ENCODE results near the gene TTC19. TPM values are rescaled to one million over a fixed set of nuclear protein-coding genes. Genes with fewer than 3 reads are reported as not detected.
A peak's percentile ranks its signal among the peaks of the same experiment; 100 is the strongest.

The TTC19 gene
- total RNA-seq, 1 donor from 2014 or later, result 21.9 TPM

DNA sequence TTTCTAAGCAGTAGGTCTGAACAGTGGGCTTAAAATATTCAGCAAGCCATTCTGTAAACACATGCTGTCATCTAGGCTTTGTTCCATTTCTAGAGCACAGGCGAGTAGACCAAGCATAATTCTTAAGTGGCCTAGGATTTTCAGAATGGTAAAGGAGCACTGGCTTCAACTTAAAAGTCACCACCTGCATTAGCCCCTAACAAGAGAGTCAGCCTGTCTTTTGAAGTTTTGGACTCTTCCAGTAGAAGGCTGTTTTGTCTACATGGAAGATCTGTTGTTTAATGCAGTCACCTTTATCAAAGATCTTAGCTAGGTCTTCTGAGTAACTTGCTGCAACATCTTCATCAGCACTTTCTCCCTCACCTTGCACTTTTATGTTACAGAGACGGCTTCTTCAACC, 36.6 kb downstream of the TTC19 start:
- Histone ChIP-seq H3K9ac (ENCODE audit: low read length) (no peak overlapping the region), H3K9me3 (ENCODE audit: insufficient read depth, low read depth, low read length) (no peaks in the 10 kb centered on the region), H2AFZ (ENCODE audit: low read depth, low read length) (no peak overlapping the region), H3K4me1 (ENCODE audit: insufficient read depth, low read length) (peaks cover 27% of the 10 kb centered on the region), H3K27me3 (ENCODE audit: insufficient read depth, low read length) (no peaks in the 10 kb centered on the region), H3K4me2 (ENCODE audit: low read length) (no peak overlapping the region), H3K36me3 (ENCODE audit: insufficient read depth, low read length) (peaks cover 55% of the 10 kb centered on the region), H4K20me1 (ENCODE audit: insufficient read depth, low read length) (no peaks in the 10 kb centered on the region), H3K79me2 (ENCODE audit: insufficient read depth, low read length) (peaks cover 5% of the 10 kb centered on the region), H3K4me3 (ENCODE audit: insufficient read depth, low read depth, low read length) (no peak overlapping the region), H3K27ac (ENCODE audit: low read depth, low read length) (no peak overlapping the region)
- Mint-ChIP-seq H3K27ac (ENCODE audit: unreplicated experiment) (no peak overlapping the region), H3K4me3 (ENCODE audit: unreplicated experiment) (no peak overlapping the region), H3K27me3 (ENCODE audit: low read depth, unreplicated experiment) (no peaks in the 10 kb centered on the region), H3K4me1 (ENCODE audit: low read depth, unreplicated experiment) (peaks cover 21% of the 10 kb centered on the region), H3K36me3 (ENCODE audit: low read depth, unreplicated experiment) (peaks cover 44% of the 10 kb centered on the region), H3K9me3 (ENCODE audit: unreplicated experiment) (peaks cover 4% of the 10 kb centered on the region)
- DNase-seq (ENCODE audit: low read depth), result no peak
- no peak for TF ChIP-seq EZH2 (IDR thresholded peaks at IDR 0.05; ENCODE audit: insufficient read depth, low read length)
- TF ChIP-seq, protein P1, sequence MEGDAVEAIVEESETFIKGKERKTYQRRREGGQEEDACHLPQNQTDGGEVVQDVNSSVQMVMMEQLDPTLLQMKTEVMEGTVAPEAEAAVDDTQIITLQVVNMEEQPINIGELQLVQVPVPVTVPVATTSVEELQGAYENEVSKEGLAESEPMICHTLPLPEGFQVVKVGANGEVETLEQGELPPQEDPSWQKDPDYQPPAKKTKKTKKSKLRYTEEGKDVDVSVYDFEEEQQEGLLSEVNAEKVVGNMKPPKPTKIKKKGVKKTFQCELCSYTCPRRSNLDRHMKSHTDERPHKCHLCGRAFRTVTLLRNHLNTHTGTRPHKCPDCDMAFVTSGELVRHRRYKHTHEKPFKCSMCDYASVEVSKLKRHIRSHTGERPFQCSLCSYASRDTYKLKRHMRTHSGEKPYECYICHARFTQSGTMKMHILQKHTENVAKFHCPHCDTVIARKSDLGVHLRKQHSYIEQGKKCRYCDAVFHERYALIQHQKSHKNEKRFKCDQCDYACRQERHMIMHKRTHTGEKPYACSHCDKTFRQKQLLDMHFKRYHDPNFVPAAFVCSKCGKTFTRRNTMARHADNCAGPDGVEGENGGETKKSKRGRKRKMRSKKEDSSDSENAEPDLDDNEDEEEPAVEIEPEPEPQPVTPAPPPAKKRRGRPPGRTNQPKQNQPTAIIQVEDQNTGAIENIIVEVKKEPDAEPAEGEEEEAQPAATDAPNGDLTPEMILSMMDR (IDR thresholded peaks at IDR 0.05; ENCODE audit: insufficient read depth, low read depth, low read length), result no peak
- FAIRE-seq, result no peak

DNA sequence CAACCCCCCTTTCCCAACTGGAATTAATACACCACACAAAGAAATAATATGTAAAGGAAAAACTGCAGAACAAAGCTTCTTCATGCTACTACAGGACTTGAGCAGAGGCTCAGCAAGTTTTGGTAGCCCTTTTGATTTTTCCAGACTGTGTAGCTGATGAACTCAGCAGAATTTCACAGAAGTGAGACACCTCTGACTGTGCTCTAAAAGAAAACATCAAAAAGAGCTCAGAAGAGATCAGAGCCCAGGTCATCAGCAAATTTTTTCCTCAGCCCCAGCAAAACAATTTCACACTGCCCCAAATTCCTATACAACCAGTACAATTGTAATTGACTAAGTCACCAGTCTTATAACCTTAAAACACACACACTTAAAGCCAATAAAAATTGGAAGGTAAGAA, 38.0 kb downstream of the TTC19 start:
- H3K4me3 ChIP-seq (ENCODE audit: insufficient read depth, low read depth, low read length), result no peak overlapping the region
- H3K4me1 ChIP-seq (ENCODE audit: insufficient read depth, low read length), result peaks cover 27% of the 10 kb centered on the region
- H3K9ac ChIP-seq (ENCODE audit: low read length), result peak overlapping the region; percentile 39
- Mint-ChIP-seq H3K4me1 (ENCODE audit: low read depth, unreplicated experiment) (peaks cover 21% of the 10 kb centered on the region), H3K9me3 (ENCODE audit: unreplicated experiment) (peaks cover 4% of the 10 kb centered on the region), H3K4me3 (ENCODE audit: unreplicated experiment) (no peak overlapping the region), H3K27ac (ENCODE audit: unreplicated experiment) (peak overlapping the region; percentile 73), H3K36me3 (ENCODE audit: low read depth, unreplicated experiment) (peaks cover 40% of the 10 kb centered on the region), H3K27me3 (ENCODE audit: low read depth, unreplicated experiment) (no peaks in the 10 kb centered on the region)
- peaks cover 7% of the 10 kb centered on the region for H3K79me2 ChIP-seq (ENCODE audit: insufficient read depth, low read length)
- FAIRE-seq (no peak), DNase-seq (ENCODE audit: low read depth) (peak; percentile 32)
- TF ChIP-seq, protein P1 (IDR thresholded peaks at IDR 0.05; ENCODE audit: insufficient read depth, low read depth, low read length), result no peak
- no peak for TF ChIP-seq EZH2 (IDR thresholded peaks at IDR 0.05; ENCODE audit: insufficient read depth, low read length)
- H3K4me2 ChIP-seq (ENCODE audit: low read length), result peak overlapping the region; percentile 37
- peaks cover 45% of the 10 kb centered on the region for H3K36me3 ChIP-seq (ENCODE audit: insufficient read depth, low read length)
- H3K9me3 ChIP-seq (ENCODE audit: insufficient read depth, low read depth, low read length), result no peaks in the 10 kb centered on the region
- no peak overlapping the region for H2AFZ ChIP-seq (ENCODE audit: low read depth, low read length)
- H3K27me3 ChIP-seq (ENCODE audit: insufficient read depth, low read length), result no peaks in the 10 kb centered on the region
- H3K27ac ChIP-seq (ENCODE audit: low read depth, low read length), result peak overlapping the region; percentile 39
- no peaks in the 10 kb centered on the region for H4K20me1 ChIP-seq (ENCODE audit: insufficient read depth, low read length)

DNA sequence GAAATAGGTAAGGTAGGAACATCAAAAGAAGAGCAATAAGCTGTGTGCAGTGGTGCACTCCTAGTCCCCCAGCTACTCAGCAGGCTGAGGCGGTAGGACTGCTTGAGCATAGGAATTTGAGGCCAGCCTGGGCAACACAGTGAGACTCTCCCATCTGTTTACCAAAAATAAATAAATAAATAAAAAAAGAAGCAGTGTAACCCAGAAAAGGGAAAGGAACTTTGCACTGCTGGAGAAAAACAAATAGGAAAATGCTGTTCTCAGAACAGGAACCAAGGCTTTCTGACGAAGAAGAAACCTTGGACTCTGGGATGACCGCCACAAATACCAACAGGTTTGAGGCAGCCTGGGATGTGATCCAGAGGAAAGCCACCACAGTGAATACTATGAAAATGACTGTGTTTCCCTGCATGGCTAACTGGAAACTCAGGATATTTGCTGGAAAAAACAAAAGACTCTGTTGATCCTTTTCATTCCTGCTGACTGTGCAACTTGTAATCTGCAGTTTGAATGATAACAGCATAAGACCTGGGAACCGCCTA, 41.2 kb downstream of the TTC19 start:
- H3K27me3 Mint-ChIP-seq (ENCODE audit: low read depth, unreplicated experiment), result no peaks in the 10 kb centered on the region
- no peak overlapping the region for H3K4me3 Mint-ChIP-seq (ENCODE audit: unreplicated experiment)
- Histone ChIP-seq H3K9me3 (ENCODE audit: insufficient read depth, low read depth, low read length) (no peaks in the 10 kb centered on the region), H3K36me3 (ENCODE audit: insufficient read depth, low read length) (peaks cover 38% of the 10 kb centered on the region), H3K79me2 (ENCODE audit: insufficient read depth, low read length) (peaks cover 15% of the 10 kb centered on the region), H3K4me2 (ENCODE audit: low read length) (peak overlapping the region; percentile 36), H3K9ac (ENCODE audit: low read length) (no peak overlapping the region), H4K20me1 (ENCODE audit: insufficient read depth, low read length) (no peaks in the 10 kb centered on the region), H3K27me3 (ENCODE audit: insufficient read depth, low read length) (no peaks in the 10 kb centered on the region), H3K27ac (ENCODE audit: low read depth, low read length) (peak overlapping the region; percentile 60), H3K4me3 (ENCODE audit: insufficient read depth, low read depth, low read length) (no peak overlapping the region), H2AFZ (ENCODE audit: low read depth, low read length) (no peak overlapping the region), H3K4me1 (ENCODE audit: insufficient read depth, low read length) (peaks cover 27% of the 10 kb centered on the region)
- FAIRE-seq (peak; percentile 84), DNase-seq (ENCODE audit: low read depth) (peak; percentile 95)
- H3K9me3 Mint-ChIP-seq (ENCODE audit: unreplicated experiment), result peaks cover 3% of the 10 kb centered on the region
- TF ChIP-seq, protein P1 (IDR thresholded peaks at IDR 0.05; ENCODE audit: insufficient read depth, low read depth, low read length), result no peak
- no peak for TF ChIP-seq EZH2 (IDR thresholded peaks at IDR 0.05; ENCODE audit: insufficient read depth, low read length)
- H3K27ac Mint-ChIP-seq (ENCODE audit: unreplicated experiment), result no peak overlapping the region
- peaks cover 21% of the 10 kb centered on the region for H3K4me1 Mint-ChIP-seq (ENCODE audit: low read depth, unreplicated experiment)
- H3K36me3 Mint-ChIP-seq (ENCODE audit: low read depth, unreplicated experiment), result peaks cover 39% of the 10 kb centered on the region
